ENCODE results near the gene NCAPG2.

- no peak for TF ChIP-seq CTCF (IDR thresholded peaks at IDR 0.05)
- no peak for TF ChIP-seq POLR2A (IDR thresholded peaks at IDR 0.05)
- no peak for TF ChIP-seq EP300 (IDR thresholded peaks at IDR 0.05)
- no peak for TF ChIP-seq POLR2AphosphoS5 (IDR thresholded peaks at IDR 0.05)
Observed at GRCh38 chr7:158747408-158747807, 42.8 kb upstream of the NCAPG2 start.

All from gastroesophageal sphincter (tissue), 3 donors.